Measurements from ENCODE around the gene PEX3. TPM values are rescaled to one million over a fixed set of nuclear protein-coding genes. Genes with fewer than 3 reads are reported as not detected.
A peak's percentile ranks its signal among the peaks of the same experiment; 100 is the strongest.

Gene PEX3
- total and polyA plus RNA-seq, 2 experiments from 2014 or later = 13.8 to 19.4 TPM

DNA sequence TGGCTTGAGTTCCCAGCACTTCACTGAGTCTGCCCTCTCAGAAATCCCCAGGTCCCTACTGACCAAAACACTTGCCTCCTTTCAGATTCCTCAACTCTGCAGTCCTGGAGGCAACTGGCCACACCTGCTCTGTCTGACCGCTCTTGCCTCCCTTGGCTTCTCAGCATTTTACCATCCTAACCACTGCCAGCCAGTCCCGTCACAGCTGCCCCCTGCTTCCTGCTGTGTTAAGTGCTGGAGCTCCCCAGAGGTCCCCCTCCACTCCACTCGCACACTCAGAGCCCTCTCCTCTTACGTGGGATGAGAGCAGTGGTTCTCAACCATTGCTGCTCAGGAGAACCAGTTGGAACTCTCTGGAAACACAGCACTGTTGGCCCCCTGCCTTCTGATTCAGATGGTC lies 20.6 kb upstream of the PEX3 start:
- H3K9me2 ChIP-seq (ENCODE audit: insufficient read depth) = no peaks in the 10 kb centered on the region
- peak overlapping the region; percentile 69; the same call in 1 of the 2 replicates for H3K27ac Mint-ChIP-seq
- H3K79me2 ChIP-seq (replicated peaks; ENCODE audit: insufficient read depth) = no peaks in the 10 kb centered on the region
- no peak overlapping the region for H3K27ac ChIP-seq (ENCODE audit: low read depth)
- DNase-seq (ENCODE audit: low spot score) (no peak), ATAC-seq (peak; percentile 38; the same call in 2 of the 3 replicates)
- no peaks in the 10 kb centered on the region for H3K4me1 ChIP-seq (ENCODE audit: insufficient read depth)
- H3K4me2 ChIP-seq = no peak overlapping the region
- H3K27me3 ChIP-seq (ENCODE audit: insufficient read depth) = no peaks in the 10 kb centered on the region
- H3K36me3 Mint-ChIP-seq (ENCODE audit: low read depth) = peaks cover 7% of the 10 kb centered on the region
- no peak overlapping the region for H3K4me3 ChIP-seq
- H3K4me3 Mint-ChIP-seq = no peak overlapping the region
- peaks cover 2% of the 10 kb centered on the region; the same call in 1 of the 2 replicates for H4K20me1 ChIP-seq (replicated peaks; ENCODE audit: insufficient read depth)
- no peaks in the 10 kb centered on the region for H3K27me3 Mint-ChIP-seq (ENCODE audit: insufficient read depth, low read depth, poor library complexity)
- H3K9me3 Mint-ChIP-seq = no peaks in the 10 kb centered on the region
- peaks cover 2% of the 10 kb centered on the region; the same call in 1 of the 3 replicates for H3K4me1 Mint-ChIP-seq
- TF ChIP-seq EZH2 (IDR thresholded peaks at IDR 0.05; ENCODE audit: low read depth, unreplicated experiment) = no peak
- TF ChIP-seq JUNB (IDR thresholded peaks at IDR 0.05; ENCODE audit: unreplicated experiment) = no peak
- no peak for TF ChIP-seq ZNF331 (CRISPR knock-in tag; IDR thresholded peaks at IDR 0.05; ENCODE audit: low read depth)
- TF ChIP-seq CREB1 (CRISPR knock-in tag; IDR thresholded peaks at IDR 0.05; ENCODE audit: low read depth) = no peak
- no peak for TF ChIP-seq POLR2AphosphoS5 (IDR thresholded peaks at IDR 0.05; ENCODE audit: low read depth)
- TF ChIP-seq, protein P1, sequence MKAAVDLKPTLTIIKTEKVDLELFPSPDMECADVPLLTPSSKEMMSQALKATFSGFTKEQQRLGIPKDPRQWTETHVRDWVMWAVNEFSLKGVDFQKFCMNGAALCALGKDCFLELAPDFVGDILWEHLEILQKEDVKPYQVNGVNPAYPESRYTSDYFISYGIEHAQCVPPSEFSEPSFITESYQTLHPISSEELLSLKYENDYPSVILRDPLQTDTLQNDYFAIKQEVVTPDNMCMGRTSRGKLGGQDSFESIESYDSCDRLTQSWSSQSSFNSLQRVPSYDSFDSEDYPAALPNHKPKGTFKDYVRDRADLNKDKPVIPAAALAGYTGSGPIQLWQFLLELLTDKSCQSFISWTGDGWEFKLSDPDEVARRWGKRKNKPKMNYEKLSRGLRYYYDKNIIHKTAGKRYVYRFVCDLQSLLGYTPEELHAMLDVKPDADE (IDR thresholded peaks at IDR 0.05) = no peak
- TF ChIP-seq ZNF114 (CRISPR knock-in tag; IDR thresholded peaks at IDR 0.05) = no peak
- no peaks in the 10 kb centered on the region for H3F3A ChIP-seq (replicated peaks; ENCODE audit: low read depth)
- peaks cover 4% of the 10 kb centered on the region for H3K36me3 ChIP-seq (ENCODE audit: insufficient read depth)
- H2AFZ ChIP-seq = no peak overlapping the region

DNA sequence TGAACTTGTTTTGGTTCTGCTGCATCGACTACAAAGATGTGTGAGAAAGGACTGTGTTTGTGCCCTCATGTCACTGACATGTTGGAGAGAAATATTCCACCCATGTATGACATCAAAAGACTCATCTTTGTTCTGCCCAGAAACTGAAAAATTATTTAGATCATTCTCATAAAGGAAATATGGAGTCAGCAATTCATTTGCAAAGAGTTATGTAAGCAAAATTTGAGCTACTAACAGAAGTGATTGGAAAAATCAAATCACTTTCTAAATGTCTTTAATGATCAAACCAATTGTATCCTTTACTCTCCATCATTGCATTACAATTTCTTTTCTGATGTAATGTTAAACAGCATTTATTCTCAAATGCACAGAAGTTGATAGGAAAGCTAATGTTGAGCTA lies 19.4 kb upstream of the PEX3 start:
- Histone ChIP-seq H3K4me2 (no peak overlapping the region), H3K27ac (ENCODE audit: low read depth) (no peak overlapping the region), H2AFZ (no peak overlapping the region), H3K79me2 (replicated peaks; ENCODE audit: insufficient read depth) (no peaks in the 10 kb centered on the region), H3F3A (replicated peaks; ENCODE audit: low read depth) (no peaks in the 10 kb centered on the region), H3K9me2 (ENCODE audit: insufficient read depth) (no peaks in the 10 kb centered on the region), H4K20me1 (replicated peaks; ENCODE audit: insufficient read depth) (peaks cover 2% of the 10 kb centered on the region; the same call in 1 of the 2 replicates), H3K4me1 (ENCODE audit: insufficient read depth) (no peaks in the 10 kb centered on the region), H3K36me3 (ENCODE audit: insufficient read depth) (peaks cover 4% of the 10 kb centered on the region), H3K4me3 (no peak overlapping the region), H3K27me3 (ENCODE audit: insufficient read depth) (no peaks in the 10 kb centered on the region)
- Mint-ChIP-seq H3K4me1 (peaks cover 2% of the 10 kb centered on the region; the same call in 1 of the 3 replicates), H3K27ac (no peak overlapping the region), H3K36me3 (ENCODE audit: low read depth) (peaks cover 13% of the 10 kb centered on the region), H3K9me3 (no peaks in the 10 kb centered on the region), H3K4me3 (no peak overlapping the region), H3K27me3 (ENCODE audit: insufficient read depth, low read depth, poor library complexity) (no peaks in the 10 kb centered on the region)
- DNase-seq (ENCODE audit: low spot score) = no peak
- TF ChIP-seq STAT1 (IDR thresholded peaks at IDR 0.05; ENCODE audit: unreplicated experiment) (no peak), JUNB (IDR thresholded peaks at IDR 0.05; ENCODE audit: unreplicated experiment) (no peak), POLR2AphosphoS5 (IDR thresholded peaks at IDR 0.05; ENCODE audit: low read depth) (no peak)
- TF ChIP-seq, protein P1 (IDR thresholded peaks at IDR 0.05) = no peak
- TF ChIP-seq, protein P2, sequence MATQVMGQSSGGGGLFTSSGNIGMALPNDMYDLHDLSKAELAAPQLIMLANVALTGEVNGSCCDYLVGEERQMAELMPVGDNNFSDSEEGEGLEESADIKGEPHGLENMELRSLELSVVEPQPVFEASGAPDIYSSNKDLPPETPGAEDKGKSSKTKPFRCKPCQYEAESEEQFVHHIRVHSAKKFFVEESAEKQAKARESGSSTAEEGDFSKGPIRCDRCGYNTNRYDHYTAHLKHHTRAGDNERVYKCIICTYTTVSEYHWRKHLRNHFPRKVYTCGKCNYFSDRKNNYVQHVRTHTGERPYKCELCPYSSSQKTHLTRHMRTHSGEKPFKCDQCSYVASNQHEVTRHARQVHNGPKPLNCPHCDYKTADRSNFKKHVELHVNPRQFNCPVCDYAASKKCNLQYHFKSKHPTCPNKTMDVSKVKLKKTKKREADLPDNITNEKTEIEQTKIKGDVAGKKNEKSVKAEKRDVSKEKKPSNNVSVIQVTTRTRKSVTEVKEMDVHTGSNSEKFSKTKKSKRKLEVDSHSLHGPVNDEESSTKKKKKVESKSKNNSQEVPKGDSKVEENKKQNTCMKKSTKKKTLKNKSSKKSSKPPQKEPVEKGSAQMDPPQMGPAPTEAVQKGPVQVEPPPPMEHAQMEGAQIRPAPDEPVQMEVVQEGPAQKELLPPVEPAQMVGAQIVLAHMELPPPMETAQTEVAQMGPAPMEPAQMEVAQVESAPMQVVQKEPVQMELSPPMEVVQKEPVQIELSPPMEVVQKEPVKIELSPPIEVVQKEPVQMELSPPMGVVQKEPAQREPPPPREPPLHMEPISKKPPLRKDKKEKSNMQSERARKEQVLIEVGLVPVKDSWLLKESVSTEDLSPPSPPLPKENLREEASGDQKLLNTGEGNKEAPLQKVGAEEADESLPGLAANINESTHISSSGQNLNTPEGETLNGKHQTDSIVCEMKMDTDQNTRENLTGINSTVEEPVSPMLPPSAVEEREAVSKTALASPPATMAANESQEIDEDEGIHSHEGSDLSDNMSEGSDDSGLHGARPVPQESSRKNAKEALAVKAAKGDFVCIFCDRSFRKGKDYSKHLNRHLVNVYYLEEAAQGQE (IDR thresholded peaks at IDR 0.05; ENCODE audit: unreplicated experiment) = no peak
- no peak for ATAC-seq
